ENCODE measurements around the gene SUN3.

SUN3 gene

GRCh38 chr7:48042636-48043035 is 13.7 kb upstream of the SUN3 start:
- H3K27ac ChIP-seq, result no peak overlapping the region
- TF ChIP-seq CTCF (conservative IDR thresholded peaks at IDR 0.05), result no peak

GRCh38 chr7:48042216-48042615 is 13.3 kb upstream of the SUN3 start:
- TF ChIP-seq CTCF (conservative IDR thresholded peaks at IDR 0.05), result no peak
- H3K27ac ChIP-seq, result no peak overlapping the region

DNA sequence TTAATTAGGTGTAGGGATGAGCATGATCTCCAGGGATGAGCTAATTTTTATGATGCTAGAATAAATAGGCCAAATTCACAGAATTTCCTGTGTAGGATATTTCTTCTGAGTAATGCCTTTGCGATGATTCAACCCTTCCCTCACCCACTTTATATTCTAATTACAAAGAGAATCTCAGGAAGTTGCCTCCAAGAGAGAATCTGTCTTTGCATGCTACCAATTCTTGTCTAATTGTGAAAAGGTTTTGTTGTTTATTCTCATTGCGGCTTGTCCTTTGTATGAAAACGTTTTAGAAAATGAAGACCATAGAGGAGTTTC is 12.7 kb upstream of the SUN3 start:
- no peak for TF ChIP-seq CTCF (conservative IDR thresholded peaks at IDR 0.05)
- H3K27ac ChIP-seq, result no peak overlapping the region

- no peak for TF ChIP-seq CTCF (conservative IDR thresholded peaks at IDR 0.05)
- H3K27ac ChIP-seq, result no peak overlapping the region
Observed at GRCh38 chr7:48040944-48041652, 12.2 kb upstream of the SUN3 start.

DNA sequence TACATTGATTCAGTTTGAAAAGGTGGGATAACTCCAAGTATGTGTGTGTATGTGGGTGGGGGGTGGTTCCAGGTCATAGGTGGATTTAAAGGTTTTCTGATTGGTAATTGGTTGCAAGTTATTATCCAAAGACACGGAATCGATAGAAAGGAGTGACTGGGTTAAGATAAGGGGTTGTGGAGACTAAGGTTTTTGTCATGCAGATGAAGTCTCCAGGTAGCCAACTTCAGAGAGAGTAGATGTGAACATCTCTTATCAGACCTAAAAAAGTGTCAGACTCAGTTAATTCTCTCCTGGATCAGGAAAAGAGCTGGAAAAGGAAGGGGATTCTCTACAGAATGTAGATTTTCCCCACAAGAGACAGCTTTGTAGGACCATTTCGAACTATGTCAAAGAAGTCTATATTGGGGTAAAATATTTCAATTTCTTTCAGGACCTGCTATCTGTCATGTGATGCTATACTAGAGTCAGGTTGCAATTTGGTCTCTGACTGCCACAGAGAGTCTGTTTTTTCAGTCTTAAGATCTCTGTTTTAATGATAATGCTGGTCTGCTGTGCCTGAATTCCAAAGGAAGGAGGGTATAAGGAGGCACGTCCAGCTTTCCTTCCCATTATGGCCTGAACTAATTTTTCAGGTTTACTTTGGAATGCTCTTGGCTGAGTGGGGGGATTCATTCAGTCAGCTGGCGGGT is 10.1 kb upstream of the SUN3 start:
- H3K27ac ChIP-seq, result no peak overlapping the region
- no peak for TF ChIP-seq CTCF (conservative IDR thresholded peaks at IDR 0.05)

- no peak overlapping the region for H3K27ac ChIP-seq
Observed at GRCh38 chr7:48035967-48036478, 7.1 kb upstream of the SUN3 start.

More at GRCh38 chr7:48035967-48036478, 7.1 kb upstream of the SUN3 start:
- TF ChIP-seq CTCF (conservative IDR thresholded peaks at IDR 0.05), result no peak

All from VCaP (cell line).